Activated T-helper 9 cell treated with anti-CD3 and anti-CD28 coated beads, Interleukin-2, amount 50 U/mL, for 16 hours (primary cell): ENCODE measurements around the gene HOXB9.

Experiments
- DNase-seq: peaks from one replicate; pipeline ENCODE4 v3.0.0-alpha.2; 2020; ENCODE audit warnings: low read depth

HOXB9 gene

GRCh38 chr17:48596000-48596734 is 30.0 kb downstream of the HOXB9 start:
- no peak for DNase-seq

- no peak for DNase-seq
These were observed 30.7 kb downstream of the HOXB9 start for GRCh38 chr17:48595278-48595999.

GRCh38 chr17:48594538-48595277 is 31.4 kb downstream of the HOXB9 start:
- DNase-seq, result no peak

- peak; percentile 73 for DNase-seq
These were observed 32.2 kb downstream of the HOXB9 start for GRCh38 chr17:48593840-48594537.

- DNase-seq, result no peak
These were observed 32.9 kb downstream of the HOXB9 start, which contains the start of gene HOXB5 for GRCh38 chr17:48593126-48593829. Gene HOXB5 (minus strand): TSS chr17:48593779. CDS start chr17:48593682, 97 bp downstream.

GRCh38 chr17:48592577-48592976 is 33.6 kb downstream of the HOXB9 start:
- DNase-seq, result no peak

GRCh38 chr17:48592057-48592514 is 34.1 kb downstream of the HOXB9 start:
- no peak for DNase-seq

- no peak for DNase-seq
These were observed 34.7 kb downstream of the HOXB9 start for GRCh38 chr17:48591255-48592056.

GRCh38 chr17:48590607-48591161 is 35.5 kb downstream of the HOXB9 start:
- DNase-seq, result no peak

- DNase-seq, result no peak
These were observed 36.1 kb downstream of the HOXB9 start, which contains the start of gene HOXB3 for GRCh38 chr17:48589831-48590606. Gene HOXB3 (minus strand): TSS chr17:48590241. CDS start chr17:48552474, 37,767 bp downstream.

GRCh38 chr17:48589060-48589830 is 36.9 kb downstream of the HOXB9 start:
- DNase-seq, result no peak

GRCh38 chr17:48588528-48588927 is 37.6 kb downstream of the HOXB9 start:
- no peak for DNase-seq

- no peak for DNase-seq
These were observed 38.1 kb downstream of the HOXB9 start for GRCh38 chr17:48588074-48588415.

- DNase-seq, result no peak
These were observed 38.7 kb downstream of the HOXB9 start for GRCh38 chr17:48587276-48588073.

GRCh38 chr17:48586355-48587258 is 39.6 kb downstream of the HOXB9 start:
- no peak for DNase-seq

- DNase-seq, result no peak
These were observed 41.9 kb downstream of the HOXB9 start for GRCh38 chr17:48584223-48584741.
